Neutrophil (primary cell): ENCODE measurements around the gene IKZF1.

Experiments used
- H3K27ac ChIP-seq: fragments of 200-600 bp; sonication (generic); 2 replicates; pipeline ENCODE4 v1.5.1; 2016; ENCODE audit warnings: mild to moderate bottlenecking, moderate library complexity
- H3K27me3 ChIP-seq: fragments of 200-600 bp; sonication (generic); 2 replicates; pipeline ENCODE4 v1.6.0; 2016; ENCODE audit warnings: mild to moderate bottlenecking
- H3K36me3 ChIP-seq: fragments of 200-600 bp; sonication (generic); 2 replicates; pipeline ENCODE4 v1.5.1; 2017
- H3K4me1 ChIP-seq, 2 experiments: fragments of 200-600 bp in 1 of 2; sonication (generic) in 1 of 2; 1 replicate in 1 of 2; 2 replicates in 1 of 2; pipeline versions ENCODE4 v1.5.1 to v1.6.1; 2013 to 2016; ENCODE audit warnings: low read depth in 1 of 2, low read length in 1 of 2, mild to moderate bottlenecking in 1 of 2, moderate library complexity in 1 of 2; ENCODE audit not compliant: control insufficient read depth in 1 of 2, insufficient read depth in 1 of 2
- H3K4me3 ChIP-seq, 2 experiments: fragments of 200-600 bp in 1 of 2; sonication (generic) in 1 of 2; 1 replicate in 1 of 2; 2 replicates in 1 of 2; pipeline ENCODE4 v1.5.1; 2013 to 2016; ENCODE audit warnings: low read depth in 1 of 2, low read length in 1 of 2, mild to moderate bottlenecking in 1 of 2, moderate library complexity in 1 of 2
- H3K9me3 ChIP-seq: fragments of 200-600 bp; sonication (generic); 2 replicates; pipeline ENCODE4 v1.5.1; 2016
- CTCF ChIP-seq: fragments of 200-600 bp; sonication (generic); IDR thresholded peaks from 2 replicates; pipeline ENCODE4 v1.5.1; 2016; ENCODE audit warnings: antibody characterized with exemption

The IKZF1 gene

GRCh38 chr7:50265968-50266634 is 38.4 kb upstream of the IKZF1 start:
- H3K9me3 ChIP-seq = no peaks in the 10 kb centered on the region
- H3K27ac ChIP-seq = no peak overlapping the region
- H3K36me3 ChIP-seq = no peaks in the 10 kb centered on the region
- H3K27me3 ChIP-seq = no peaks in the 10 kb centered on the region
- H3K4me1 ChIP-seq = peaks cover 17 to 29% of the 10 kb centered on the region in 2 experiments
- H3K4me3 ChIP-seq = no peak overlapping the region
- no peak for TF ChIP-seq CTCF

DNA sequence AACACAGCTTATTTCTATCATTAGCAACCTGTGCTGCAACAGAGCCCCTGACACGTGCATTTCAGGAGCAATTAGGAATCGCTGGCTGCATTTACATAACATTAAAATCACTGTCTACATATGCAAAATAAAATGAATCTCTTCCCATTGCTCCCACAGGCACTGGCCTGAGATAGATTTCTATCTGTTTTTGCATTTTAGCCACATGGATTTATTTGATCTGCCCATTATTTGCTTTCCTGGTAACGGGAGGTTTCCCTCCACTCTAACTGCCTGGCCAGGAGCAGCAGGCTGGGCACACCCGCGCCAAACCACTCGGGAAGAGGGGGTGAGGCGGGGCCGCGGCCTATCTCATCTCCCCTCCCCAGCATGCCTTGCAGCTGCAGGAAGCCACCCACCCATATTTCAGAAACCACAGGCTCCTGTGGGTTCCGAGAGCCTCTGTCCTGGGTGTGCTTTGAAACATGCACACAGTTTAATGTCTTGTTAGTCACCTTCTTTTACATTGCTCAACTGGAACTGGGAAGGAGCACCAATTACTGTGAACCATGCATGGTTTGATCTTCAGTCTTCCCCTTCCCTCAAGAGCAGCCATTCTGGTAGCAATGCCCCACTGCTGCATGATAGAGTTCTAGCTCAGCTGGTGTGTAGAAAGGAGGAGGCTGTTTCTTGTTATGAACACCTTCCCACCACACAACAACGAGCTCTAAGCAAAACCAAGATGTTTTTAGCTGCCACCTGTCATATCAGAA is 37.7 kb upstream of the IKZF1 start:
- no peak for TF ChIP-seq CTCF
- H3K27me3 ChIP-seq = no peaks in the 10 kb centered on the region
- H3K4me1 ChIP-seq = peaks cover 17 to 29% of the 10 kb centered on the region in 2 experiments
- H3K36me3 ChIP-seq = no peaks in the 10 kb centered on the region
- H3K4me3 ChIP-seq = no peak overlapping the region
- H3K9me3 ChIP-seq = no peaks in the 10 kb centered on the region
- no peak overlapping the region for H3K27ac ChIP-seq

DNA sequence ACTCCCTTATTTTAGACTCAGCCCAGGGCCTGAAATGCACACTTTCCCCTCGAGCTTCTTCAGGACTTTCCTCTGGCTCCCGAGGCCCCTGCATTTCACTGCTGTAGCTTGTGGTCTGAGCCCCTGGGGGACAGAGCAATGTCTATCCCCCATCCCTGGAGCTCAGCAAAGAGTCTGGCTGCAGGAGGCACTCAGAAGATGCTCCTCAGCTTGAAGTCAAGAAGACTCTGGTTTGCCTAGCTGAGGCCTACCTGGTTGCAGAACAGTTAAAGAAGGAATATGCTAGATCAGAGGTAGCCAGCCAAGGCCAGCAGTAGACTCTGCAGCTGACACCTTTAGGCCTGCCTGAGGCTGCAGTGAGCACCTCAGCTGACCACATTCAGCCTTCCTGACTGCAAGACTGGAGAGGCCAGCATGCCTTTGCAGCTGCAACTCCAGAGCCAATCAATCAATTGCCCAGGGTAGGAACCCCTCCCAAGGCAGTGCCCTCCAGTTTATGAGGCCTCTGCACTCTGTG is 36.9 kb upstream of the IKZF1 start:
- Histone ChIP-seq H3K4me3 (no peak overlapping the region), H3K27me3 (no peaks in the 10 kb centered on the region), H3K4me1 (peaks cover 17 to 25% of the 10 kb centered on the region in 2 experiments), H3K36me3 (no peaks in the 10 kb centered on the region), H3K9me3 (no peaks in the 10 kb centered on the region), H3K27ac (no peak overlapping the region)
- no peak for TF ChIP-seq CTCF

- H3K36me3 ChIP-seq = no peaks in the 10 kb centered on the region
- H3K4me1 ChIP-seq = peaks cover 17 to 20% of the 10 kb centered on the region in 2 experiments
- H3K27me3 ChIP-seq = no peaks in the 10 kb centered on the region
- no peaks in the 10 kb centered on the region for H3K9me3 ChIP-seq
- TF ChIP-seq CTCF = no peak
- no peak overlapping the region for H3K4me3 ChIP-seq
- no peak overlapping the region for H3K27ac ChIP-seq
These were observed 36.3 kb upstream of the IKZF1 start for GRCh38 chr7:50268223-50268622.

DNA sequence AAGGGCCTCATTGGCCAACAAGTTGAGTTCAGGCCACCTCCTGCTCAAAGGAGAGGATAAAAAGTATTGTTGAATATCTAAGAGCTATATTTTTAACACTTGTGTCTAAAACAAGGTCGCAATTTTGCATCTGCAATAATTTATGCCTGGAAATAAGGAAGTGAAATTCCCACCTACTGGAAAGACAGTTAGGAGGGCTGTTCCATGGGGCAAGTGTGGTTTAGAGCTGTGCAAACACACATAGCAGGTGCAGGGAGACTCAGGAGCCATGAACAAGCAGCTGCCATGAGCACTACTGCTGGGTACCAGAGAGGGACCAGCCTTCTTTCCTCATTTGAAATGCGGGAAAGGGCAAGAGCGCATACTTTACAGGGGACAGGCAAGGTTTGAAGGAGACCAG is 35.5 kb upstream of the IKZF1 start:
- no peak for TF ChIP-seq CTCF
- Histone ChIP-seq H3K9me3 (no peaks in the 10 kb centered on the region), H3K4me1 (peaks cover 19 to 23% of the 10 kb centered on the region in 2 experiments), H3K36me3 (no peaks in the 10 kb centered on the region), H3K4me3 (no peak overlapping the region), H3K27me3 (no peaks in the 10 kb centered on the region), H3K27ac (no peak overlapping the region)
